PC-3 (cell line): ENCODE data around the gene HPF1.

Experiments used
- CTCF ChIP-seq: fragments of 300-600 bp; sonication (generic); conservative IDR thresholded peaks from 2 replicates; pipeline ENCODE4 v1.5.1; 2017; ENCODE audit warnings: antibody characterized with exemption, low read depth, mild to moderate bottlenecking, low read length
- EZH2 ChIP-seq: fragments of 300-600 bp; sonication (generic); IDR thresholded peaks from one replicate; pipeline ENCODE4 v1.6.1; 2017; ENCODE audit warnings: antibody characterized with exemption, mild to moderate bottlenecking, low read length; ENCODE audit not compliant: unreplicated experiment
- EZH2phosphoT487 ChIP-seq: fragments of 300-600 bp; sonication (generic); IDR thresholded peaks from 2 replicates; pipeline ENCODE4 v1.6.1; 2018; ENCODE audit warnings: mild to moderate bottlenecking, antibody characterized with exemption, low read length, borderline replicate concordance

DNA sequence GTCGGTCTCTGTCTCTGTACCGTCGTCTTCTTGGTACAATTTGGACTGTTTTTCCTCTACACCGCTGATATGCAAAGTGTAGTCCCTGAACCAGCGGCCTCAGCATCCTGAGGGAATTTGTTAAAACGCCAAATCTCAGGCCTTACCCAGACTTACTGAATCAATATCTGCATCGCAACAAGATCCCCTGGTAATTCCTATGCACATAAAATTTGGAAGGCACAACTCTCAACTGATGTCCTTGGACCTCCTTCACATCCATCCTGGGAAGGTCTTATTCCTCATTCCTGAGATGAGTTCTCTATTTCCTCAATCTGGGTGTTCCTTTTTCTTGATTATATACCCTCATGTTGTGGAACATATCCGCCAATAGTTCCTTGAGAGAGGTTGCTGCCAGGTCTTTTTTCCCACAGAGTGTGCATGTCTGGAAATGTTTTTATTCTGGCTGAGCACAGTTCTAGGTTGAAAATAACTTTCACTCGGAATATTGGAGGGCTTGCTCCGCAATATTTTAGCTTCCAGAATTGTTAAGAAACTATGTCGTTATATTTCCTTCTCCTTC lies 738 bp upstream of the HPF1 start:
- TF ChIP-seq CTCF (no peak), EZH2 (no peak), EZH2phosphoT487 (no peak)
